Parathyroid adenoma (tissue), 2 donors: ENCODE measurements around the gene CEP135.

ENCODE experiments used
- H2AFZ ChIP-seq: fragments of 300-600 bp; sonication (generic); one replicate; pipeline ENCODE4 v1.7.0; 2017; ENCODE audit warnings: antibody characterized with exemption, mild to moderate bottlenecking
- H3K27ac ChIP-seq: fragments of 300-600 bp; sonication (generic); one replicate; pipeline ENCODE4 v1.7.0; 2017
- H3K27me3 ChIP-seq: fragments of 300-600 bp; sonication (generic); one replicate; pipeline ENCODE4 v1.7.0; 2017; ENCODE audit warnings: low read length; ENCODE audit not compliant: control insufficient read depth, insufficient read depth
- H3K36me3 ChIP-seq: fragments of 300-600 bp; sonication (generic); one replicate; pipeline ENCODE4 v1.7.0; 2017; ENCODE audit warnings: low read length; ENCODE audit not compliant: control insufficient read depth, insufficient read depth
- H3K4me1 ChIP-seq: fragments of 300-600 bp; sonication (generic); one replicate; pipeline ENCODE4 v1.7.0; 2017; ENCODE audit warnings: control low read depth
- H3K4me2 ChIP-seq: fragments of 300-600 bp; sonication (generic); one replicate; pipeline ENCODE4 v1.7.0; 2017; ENCODE audit warnings: low read length
- H3K4me3 ChIP-seq: fragments of 300-600 bp; sonication (generic); one replicate; pipeline ENCODE4 v1.7.0; 2017; ENCODE audit warnings: low read depth, low read length
- H3K79me2 ChIP-seq: fragments of 300-600 bp; sonication (generic); one replicate; pipeline ENCODE4 v1.7.0; 2017; ENCODE audit warnings: control low read depth
- H3K9ac ChIP-seq: fragments of 300-600 bp; sonication (generic); one replicate; pipeline ENCODE4 v1.7.0; 2017; ENCODE audit warnings: mild to moderate bottlenecking
- H3K9me3 ChIP-seq: fragments of 300-600 bp; sonication (generic); one replicate; pipeline ENCODE4 v1.7.0; 2017; ENCODE audit warnings: low read length; ENCODE audit not compliant: control insufficient read depth
- TF ChIP-seq, protein P1 (sequence below): fragments of 300-600 bp; sonication (generic); IDR thresholded peaks from one replicate; pipeline ENCODE4 v1.7.0; 2017; ENCODE audit warnings: antibody characterized with exemption, mild to moderate bottlenecking
- donor health status: primary hyperparathyroidism.

Gene CEP135

DNA sequence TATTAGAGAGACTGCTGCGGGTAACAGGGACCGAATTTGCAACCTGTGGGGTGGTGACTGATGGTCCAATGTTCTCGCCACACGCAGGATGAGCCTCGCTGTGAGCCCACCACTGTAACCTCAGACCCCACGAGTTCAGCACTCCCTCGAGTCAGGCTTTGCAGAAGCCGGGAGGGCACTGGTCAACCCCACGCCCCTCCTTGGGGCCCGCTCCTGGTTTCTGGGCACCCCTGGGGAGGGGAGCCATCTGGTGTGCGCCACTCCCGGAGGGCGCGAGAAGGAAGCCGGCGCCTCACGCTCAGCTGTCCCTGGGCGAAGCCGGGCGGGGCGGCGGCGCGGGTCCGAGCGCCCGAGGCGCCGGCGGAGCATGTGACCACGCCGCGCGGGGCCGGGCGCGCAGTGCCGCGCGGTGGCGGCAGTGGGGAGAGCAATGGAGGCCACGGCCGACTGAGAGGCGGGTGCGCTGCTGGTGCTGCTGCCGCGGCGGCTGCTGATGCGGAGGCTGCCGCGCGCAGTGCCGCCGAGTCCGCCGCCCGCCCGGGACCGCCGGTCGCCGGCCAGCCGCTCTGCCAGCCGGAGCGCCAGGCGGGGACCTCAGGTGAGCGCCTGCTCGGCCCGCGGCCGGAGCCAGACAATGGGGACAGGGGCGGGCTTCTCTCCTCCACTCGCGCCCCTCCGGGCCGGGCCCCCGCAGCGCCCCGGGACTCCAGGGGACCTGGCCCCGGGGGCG, 100.1 kb downstream of the CEP135 start:
- no peaks in the 10 kb centered on the region for H3K36me3 ChIP-seq
- H3K4me2 ChIP-seq: peak overlapping the region; percentile 95
- peak overlapping the region; percentile 76 for H3K27ac ChIP-seq
- no peaks in the 10 kb centered on the region for H3K4me1 ChIP-seq
- no peaks in the 10 kb centered on the region for H3K27me3 ChIP-seq
- peak overlapping the region; percentile 8 for H3K9ac ChIP-seq
- H3K4me3 ChIP-seq: peak overlapping the region; percentile 61
- no peaks in the 10 kb centered on the region for H3K79me2 ChIP-seq
- H2AFZ ChIP-seq: peak overlapping the region; percentile 84
- no peaks in the 10 kb centered on the region for H3K9me3 ChIP-seq
- TF ChIP-seq, protein P1, sequence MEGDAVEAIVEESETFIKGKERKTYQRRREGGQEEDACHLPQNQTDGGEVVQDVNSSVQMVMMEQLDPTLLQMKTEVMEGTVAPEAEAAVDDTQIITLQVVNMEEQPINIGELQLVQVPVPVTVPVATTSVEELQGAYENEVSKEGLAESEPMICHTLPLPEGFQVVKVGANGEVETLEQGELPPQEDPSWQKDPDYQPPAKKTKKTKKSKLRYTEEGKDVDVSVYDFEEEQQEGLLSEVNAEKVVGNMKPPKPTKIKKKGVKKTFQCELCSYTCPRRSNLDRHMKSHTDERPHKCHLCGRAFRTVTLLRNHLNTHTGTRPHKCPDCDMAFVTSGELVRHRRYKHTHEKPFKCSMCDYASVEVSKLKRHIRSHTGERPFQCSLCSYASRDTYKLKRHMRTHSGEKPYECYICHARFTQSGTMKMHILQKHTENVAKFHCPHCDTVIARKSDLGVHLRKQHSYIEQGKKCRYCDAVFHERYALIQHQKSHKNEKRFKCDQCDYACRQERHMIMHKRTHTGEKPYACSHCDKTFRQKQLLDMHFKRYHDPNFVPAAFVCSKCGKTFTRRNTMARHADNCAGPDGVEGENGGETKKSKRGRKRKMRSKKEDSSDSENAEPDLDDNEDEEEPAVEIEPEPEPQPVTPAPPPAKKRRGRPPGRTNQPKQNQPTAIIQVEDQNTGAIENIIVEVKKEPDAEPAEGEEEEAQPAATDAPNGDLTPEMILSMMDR: no peak

DNA sequence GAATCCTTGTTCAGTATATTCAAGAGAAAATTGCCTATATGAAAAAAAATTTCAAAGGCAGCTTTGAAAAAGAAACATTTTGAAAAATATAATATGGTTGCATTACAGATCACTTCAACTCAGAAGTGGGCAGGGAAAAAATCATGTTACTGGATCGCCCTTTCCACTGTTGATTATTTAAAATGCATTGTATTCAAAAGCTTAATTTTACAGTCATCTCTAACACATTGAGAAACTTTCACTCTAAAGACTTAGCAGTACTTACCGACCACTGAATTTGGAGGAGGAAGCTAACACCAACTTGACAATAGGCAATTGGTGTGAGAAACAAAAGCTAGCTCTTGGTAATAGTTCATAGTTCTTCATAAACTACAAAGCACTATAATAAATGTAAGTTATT, 101.9 kb downstream of the CEP135 start:
- TF ChIP-seq, protein P1: no peak
- no peak overlapping the region for H3K9ac ChIP-seq

DNA sequence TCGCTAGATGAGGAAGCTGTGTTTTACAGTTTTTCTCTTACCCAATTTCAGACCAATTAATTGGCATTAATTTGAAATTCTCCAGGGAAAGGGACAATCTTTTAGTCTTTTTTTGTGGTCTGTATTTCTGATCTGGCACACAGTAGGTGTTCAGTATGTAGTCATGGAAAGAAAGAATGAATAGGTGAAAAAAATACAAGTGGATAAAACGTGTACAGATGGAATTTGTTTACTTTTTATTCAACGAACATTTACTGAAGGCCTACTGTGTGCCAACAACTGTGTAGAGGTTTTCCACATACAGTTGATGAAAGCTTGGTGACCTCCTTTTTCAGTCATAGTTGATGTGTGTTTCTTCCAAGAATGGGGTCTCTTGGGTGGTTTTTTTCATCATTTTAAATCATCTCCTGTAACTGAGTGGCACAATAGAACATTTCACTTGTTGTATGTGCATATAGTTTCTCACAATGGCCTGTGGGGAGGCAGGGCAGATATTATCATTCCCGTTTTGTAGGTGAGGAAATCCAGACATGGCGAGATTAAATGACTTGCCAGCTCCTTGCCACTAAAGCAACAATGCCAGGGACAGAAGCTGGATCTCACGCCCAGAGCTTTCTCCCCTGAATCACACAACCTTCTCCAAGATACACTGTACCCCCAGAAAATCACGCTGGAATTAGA, 102.4 kb downstream of the CEP135 start:
- TF ChIP-seq, protein P1: no peak
- Histone ChIP-seq H3K9me3 (no peaks in the 10 kb centered on the region), H3K9ac (no peak overlapping the region), H2AFZ (no peak overlapping the region), H3K4me1 (no peaks in the 10 kb centered on the region), H3K36me3 (no peaks in the 10 kb centered on the region), H3K4me3 (no peak overlapping the region), H3K79me2 (no peaks in the 10 kb centered on the region), H3K27ac (no peak overlapping the region), H3K27me3 (no peaks in the 10 kb centered on the region), H3K4me2 (no peak overlapping the region)

More for the DNA sequence above, 101.9 kb downstream of the CEP135 start:
- Histone ChIP-seq H3K79me2 (no peaks in the 10 kb centered on the region), H3K9me3 (no peaks in the 10 kb centered on the region), H3K27ac (no peak overlapping the region), H3K4me1 (no peaks in the 10 kb centered on the region), H3K4me3 (no peak overlapping the region), H3K36me3 (no peaks in the 10 kb centered on the region), H3K4me2 (no peak overlapping the region), H2AFZ (no peak overlapping the region), H3K27me3 (no peaks in the 10 kb centered on the region)

- H3K4me1 ChIP-seq: no peaks in the 10 kb centered on the region
- no peak overlapping the region for H3K4me3 ChIP-seq
- TF ChIP-seq, protein P1: no peak
- H3K4me2 ChIP-seq: no peak overlapping the region
- no peaks in the 10 kb centered on the region for H3K9me3 ChIP-seq
- H3K9ac ChIP-seq: no peak overlapping the region
- H3K79me2 ChIP-seq: no peaks in the 10 kb centered on the region
- H3K36me3 ChIP-seq: no peaks in the 10 kb centered on the region
- H2AFZ ChIP-seq: no peak overlapping the region
- no peak overlapping the region for H3K27ac ChIP-seq
- H3K27me3 ChIP-seq: no peaks in the 10 kb centered on the region
These were observed 102.9 kb downstream of the CEP135 start for GRCh38 chr4:56051710-56052075.
